ENCODE data around the gene KMT2E.
"Not testable (repeated sequence)": the region's sequence is repeated elsewhere in the genome, so short reads cannot be mapped to it uniquely, and the experiment has no call there.

KMT2E gene

GRCh38 chr7:105013816-105014692 lies at the start of gene KMT2E:
Gene KMT2E, plus strand, starts transcription at chr7:105014205. Its CDS starts 26,748 bp downstream, at chr7:105040953.
- DNase-seq (ENCODE audit: low read depth): peak; percentile 49

- DNase-seq (ENCODE audit: low read depth): no peak
Measured at GRCh38 chr7:104964626-104965236, 49.3 kb upstream of the KMT2E start.

- DNase-seq (ENCODE audit: low read depth): no peak
Measured at GRCh38 chr7:104966022-104966421, 48.0 kb upstream of the KMT2E start.

- no peak for DNase-seq (ENCODE audit: low read depth)
Measured at GRCh38 chr7:104967088-104967487, 46.9 kb upstream of the KMT2E start.

GRCh38 chr7:104967595-104967994 lies 46.4 kb upstream of the KMT2E start:
- no peak for DNase-seq (ENCODE audit: low read depth)

GRCh38 chr7:104968648-104969047 lies 45.4 kb upstream of the KMT2E start:
- DNase-seq (ENCODE audit: low read depth): no peak

GRCh38 chr7:104969183-104969582 lies 44.8 kb upstream of the KMT2E start:
- DNase-seq (ENCODE audit: low read depth): no peak

GRCh38 chr7:104971290-104972071 lies 42.5 kb upstream of the KMT2E start:
- no peak for DNase-seq (ENCODE audit: low read depth)

- DNase-seq (ENCODE audit: low read depth): no peak
Measured at GRCh38 chr7:104972500-104972899, 41.5 kb upstream of the KMT2E start.

- no peak for DNase-seq (ENCODE audit: low read depth)
Measured at GRCh38 chr7:104973227-104973626, 40.8 kb upstream of the KMT2E start.

- no peak for DNase-seq (ENCODE audit: low read depth)
Measured at GRCh38 chr7:104973909-104974415, 40.0 kb upstream of the KMT2E start.

- DNase-seq (ENCODE audit: low read depth): not testable (repeated sequence)
Measured at GRCh38 chr7:104975553-104975952, 38.5 kb upstream of the KMT2E start.

GRCh38 chr7:104976966-104977636 lies 36.9 kb upstream of the KMT2E start:
- DNase-seq (ENCODE audit: low read depth): no peak

GRCh38 chr7:104978460-104978859 lies 35.5 kb upstream of the KMT2E start:
- DNase-seq (ENCODE audit: low read depth): no peak

GRCh38 chr7:104979167-104979841 lies 34.7 kb upstream of the KMT2E start:
- no peak for DNase-seq (ENCODE audit: low read depth)

- DNase-seq (ENCODE audit: low read depth): no peak
Measured at GRCh38 chr7:104980440-104980839, 33.6 kb upstream of the KMT2E start.

- DNase-seq (ENCODE audit: low read depth): no peak
Measured at GRCh38 chr7:104980841-104981671, 32.9 kb upstream of the KMT2E start.

GRCh38 chr7:104981672-104982037 lies 32.4 kb upstream of the KMT2E start:
- no peak for DNase-seq (ENCODE audit: low read depth)

- DNase-seq (ENCODE audit: low read depth): no peak
Measured at GRCh38 chr7:104982308-104983075, 31.5 kb upstream of the KMT2E start.

All from CMK (cell line).